Stomach (tissue), 9 donors: ENCODE measurements around the gene RAB40B. TPM values are rescaled to one million over a fixed set of nuclear protein-coding genes. Genes with fewer than 3 reads are reported as not detected.
A peak's percentile ranks its signal among the peaks of the same experiment; 100 is the strongest.

Experiments used
- DNase-seq, 2 donors: peaks; one replicate each; pipeline versions ENCODE4 v3.0.0 to v3.0.0-alpha.2; 2013 to 2019
- H3K27ac ChIP-seq, 5 donors: fragments of 200-600 bp in 4 of 5; sonication (generic) in 4 of 5; one replicate each; pipeline ENCODE4 v1.5.1; 2013 to 2019; ENCODE audit warnings: mild to moderate bottlenecking in 1 of 5, moderate library complexity in 1 of 5
- H3K27me3 ChIP-seq, 3 donors: fragments of 200-600 bp; sonication (generic); one replicate each; pipeline ENCODE4 v1.5.1; 2017 to 2019; ENCODE audit warnings: mixed run types in 1 of 3
- H3K36me3 ChIP-seq, 4 donors: fragments of 200-600 bp; sonication (generic); 1 replicate in 3 of 4; 2 replicates in 1 of 4; pipeline ENCODE4 v1.5.1; 2016 to 2019
- H3K4me1 ChIP-seq, 4 donors: fragments of 200-600 bp; sonication (generic); one replicate each; pipeline ENCODE4 v1.5.1; 2016 to 2019
- H3K4me3 ChIP-seq, 4 donors: fragments of 200-600 bp; sonication (generic) in 3 of 4; one replicate each; pipeline ENCODE4 v1.5.1; 2016 to 2019; ENCODE audit warnings: mild to moderate bottlenecking in 1 of 4
- H3K9me3 ChIP-seq, 4 donors: fragments of 200-600 bp; sonication (generic); one replicate each; pipeline ENCODE4 v1.5.1; 2016 to 2019
- CTCF ChIP-seq, 7 experiments: fragments of 450-650 bp in 4 of 7; fragments of 200-600 bp in 3 of 7; sonication (generic) in 3 of 7; IDR thresholded peaks; one replicate each; pipeline ENCODE4 v1.5.1; 2016 to 2019; ENCODE audit warnings: antibody characterized with exemption in 7 of 7, control low read depth in 2 of 7, mild to moderate bottlenecking in 1 of 7
- EP300 ChIP-seq: sonication (generic); formaldehyde crosslinking; IDR thresholded peaks from one replicate; pipeline ENCODE4 v1.6.1; 2017; ENCODE audit warnings: antibody characterized with exemption
- POLR2A ChIP-seq, 4 donors: fragments of 450-650 bp; IDR thresholded peaks; one replicate each; pipeline ENCODE4 v1.6.1; 2016; ENCODE audit warnings: antibody characterized with exemption in 4 of 4, control low read depth in 2 of 4, mild to moderate bottlenecking in 1 of 4, moderate library complexity in 1 of 4
- POLR2AphosphoS5 ChIP-seq, 3 donors: sonication (generic); formaldehyde crosslinking; IDR thresholded peaks; one replicate each; pipeline ENCODE4 v1.6.1; 2016; ENCODE audit warnings: antibody characterized with exemption in 3 of 3
- WGBS, 5 donors: extraction: QIAGEN DNeasy Blood & Tissue Kit in 3 of 5; methylation state at CpG; one replicate each; pipeline versions ENCODE4 v1.1.5 to v1.1.7; 2013 to 2018; 5-methylcytosine and 5-hydroxymethylcytosine counted together
- intact Hi-C: fragments of 100-400 bp; cut with DNase I; formaldehyde crosslinking; loops from one replicate; pipeline ENCODE4 v1.15.1; 2023; ENCODE audit warnings: low total_unique reads
- polyA plus RNA-seq, 3 donors: library from polyadenylated mRNA; stranded (reverse); fragments of 200-250 nt; gene quantifications; one replicate each; pipeline ENCODE4 v1.2.3, GENCODE V29; 2013
- total RNA-seq, 5 donors: library from RNA; depleted of rRNA; stranded (reverse); fragments of >200 nt; gene quantifications; one replicate each; pipeline versions ENCODE4 v1.1.0 to v1.2.3, GENCODE V29; 2014 to 2016
- donor health status: healthy with polysubstance abuse.
- donor health status: Bipolar disorder and iron deficiency.
- donor health status: healthy.

RAB40B gene
- total and polyA plus RNA-seq, 8 donors = 7.6 to 133 (median 22.2) TPM

- Histone ChIP-seq H3K4me1 (peaks cover 13 to 57% (median 44%) of the 10 kb centered on the region in 4 donors), H3K36me3 (no peaks in the 10 kb centered on the region), H3K4me3 (peak overlapping the region; percentile 75 to 89 (median 85)), H3K27ac (no peak overlapping the region), H3K27me3 (peaks cover 0 to 14% (median 0%) of the 10 kb centered on the region in 3 donors), H3K9me3 (peaks cover 0 to 8% (median 3%) of the 10 kb centered on the region in 4 donors)
- no peak for TF ChIP-seq POLR2A (IDR thresholded peaks at IDR 0.05)
- no peak for TF ChIP-seq POLR2AphosphoS5 (IDR thresholded peaks at IDR 0.05)
- WGBS, 5 donors = 79 to 85% (median 79%) methylated on average over 10 to 13 of the region's 13 CpGs
- intact Hi-C loops = no loop called here
- DNase-seq = no peak
Observed at GRCh38 chr17:82699551-82699950, 1.1 kb upstream of the RAB40B start.

GRCh38 chr17:82698974-82699442 is 510 bp upstream of the RAB40B start:
- Histone ChIP-seq H3K27ac (peak overlapping the region; percentile 71 to 90 (median 78)), H3K36me3 (peaks cover 0 to 4% (median 0%) of the 10 kb centered on the region in 4 donors), H3K9me3 (peaks cover 0 to 13% (median 6%) of the 10 kb centered on the region in 4 donors), H3K27me3 (peaks cover 0 to 14% (median 0%) of the 10 kb centered on the region in 3 donors), H3K4me3 (peak overlapping the region; percentile 75 to 89 (median 85)), H3K4me1 (peaks cover 13 to 52% (median 39%) of the 10 kb centered on the region in 4 donors)
- intact Hi-C loops = no loop called here
- DNase-seq = no peak
- WGBS, 5 donors = 2 to 7% (median 6%) methylated on average over 29 to 45 of the region's 45 CpGs
- no peak for TF ChIP-seq CTCF (IDR thresholded peaks at IDR 0.05)
- TF ChIP-seq EP300 = no peak
- TF ChIP-seq POLR2AphosphoS5 (IDR thresholded peaks at IDR 0.05) = no peak
- TF ChIP-seq POLR2A (IDR thresholded peaks at IDR 0.05) = no peak

- Histone ChIP-seq H3K9me3 (peaks cover 0 to 13% (median 6%) of the 10 kb centered on the region in 4 donors), H3K4me1 (peaks cover 13 to 49% (median 38%) of the 10 kb centered on the region in 4 donors), H3K27ac (peak overlapping the region; percentile 65 to 90 (median 87)), H3K4me3 (peak overlapping the region; percentile 75 to 89 (median 85)), H3K36me3 (peaks cover 0 to 4% (median 0%) of the 10 kb centered on the region in 4 donors), H3K27me3 (peaks cover 0 to 14% (median 0%) of the 10 kb centered on the region in 3 donors)
- no peak for TF ChIP-seq CTCF (IDR thresholded peaks at IDR 0.05)
- WGBS, 5 donors = 0 to 5% (median 1%) methylated on average over 5 to 32 of the region's 32 CpGs
- DNase-seq = no peak
- intact Hi-C loops = no loop called here
Observed at GRCh38 chr17:82697808-82698064, 762 bp downstream of the RAB40B start.

GRCh38 chr17:82696916-82697807 is 1.3 kb downstream of the RAB40B start:
- peaks cover 0 to 4% (median 0%) of the 10 kb centered on the region in 4 donors for H3K36me3 ChIP-seq
- DNase-seq = peak; percentile 34 to 59
- H3K27me3 ChIP-seq = peaks cover 0 to 14% (median 0%) of the 10 kb centered on the region in 3 donors
- peak overlapping the region; percentile 65 to 90 (median 87) for H3K27ac ChIP-seq
- TF ChIP-seq CTCF (IDR thresholded peaks at IDR 0.05) (no peak), EP300 (no peak), POLR2AphosphoS5 (IDR thresholded peaks at IDR 0.05) (no peak), POLR2A (IDR thresholded peaks at IDR 0.05) (no peak)
- H3K9me3 ChIP-seq = peaks cover 0 to 13% (median 6%) of the 10 kb centered on the region in 4 donors
- H3K4me1 ChIP-seq = peaks cover 8 to 49% (median 37%) of the 10 kb centered on the region in 4 donors
- WGBS, 5 donors = 14 to 25% (median 20%) methylated on average over 45 to 48 of the region's 48 CpGs
- peak overlapping the region; percentile 75 to 89 (median 85) for H3K4me3 ChIP-seq
- intact Hi-C loops = no loop called here
